ENCODE data around the gene FBXO2. TPM values are rescaled to one million over a fixed set of nuclear protein-coding genes. Genes with fewer than 3 reads are reported as not detected.

The FBXO2 gene
- total and polyA plus RNA-seq, 9 of the 15 experiments (the other 6 are each of a cell fraction or from before 2014, with no cell fraction given), result 0.04 to 1.9 (median 0.27) TPM

DNA sequence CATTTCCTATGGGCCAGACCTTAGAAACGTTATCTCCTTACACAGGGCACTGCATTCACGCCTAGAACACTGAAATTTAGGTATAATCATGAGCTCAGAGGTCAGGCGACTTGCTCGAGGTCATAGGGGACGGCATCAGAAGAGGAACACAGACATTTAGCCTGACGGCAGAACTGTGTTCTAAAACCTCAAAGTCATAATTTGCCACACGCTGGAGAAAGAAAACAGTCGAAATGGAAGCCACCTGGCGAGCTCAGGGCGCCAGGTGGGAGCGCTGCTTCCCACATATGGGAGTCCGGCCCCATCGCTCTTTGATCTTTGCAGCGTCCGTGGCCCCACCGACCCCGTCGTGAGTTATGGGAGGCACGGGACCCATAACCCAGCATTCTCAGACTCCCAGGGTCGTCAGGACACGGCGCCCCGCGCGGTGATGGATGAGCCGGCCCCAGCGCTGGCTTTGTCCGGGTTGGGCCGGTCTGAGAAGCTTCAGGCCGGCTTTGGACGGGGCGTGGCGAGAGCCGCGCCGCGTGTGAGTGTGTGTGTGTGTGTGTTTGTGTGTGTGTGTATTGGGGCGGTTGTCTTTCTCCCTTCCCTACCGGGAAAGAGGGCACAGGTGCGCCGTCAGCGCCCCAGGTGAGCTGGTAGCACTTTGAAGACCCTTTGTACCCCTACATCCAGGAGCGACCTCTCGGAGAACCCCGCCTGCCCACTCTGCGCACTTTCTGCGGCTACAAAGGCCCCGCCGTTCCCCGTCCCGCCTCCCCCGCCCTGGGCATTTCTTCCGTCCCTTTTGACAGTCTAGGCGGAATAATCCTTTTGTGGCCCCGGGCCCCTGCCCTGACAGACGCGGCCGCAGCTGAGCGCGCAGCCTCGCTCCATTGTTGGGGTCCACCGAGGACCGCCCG lies 36.4 kb upstream of the FBXO2 start (continued):
- TF ChIP-seq CXXC5 (CRISPR knock-in tag; IDR thresholded peaks at IDR 0.05), result 0 out of 2 replicates have a peak, but pooled peaks have one; percentile 34
- 0 out of 2 replicates have a peak, but pooled peaks have one; percentile 28 for TF ChIP-seq L3MBTL2 (IDR thresholded peaks at IDR 0.05)
- TF ChIP-seq BHLHE40 (IDR thresholded peaks at IDR 0.05; ENCODE audit: low read length), result peak; percentile 35; the same call in 1 of the 2 replicates
- no peak for TF ChIP-seq SMAD4 (CRISPR knock-in tag; conservative IDR thresholded peaks at IDR 0.05)
- TF ChIP-seq DDX20 (tag; IDR thresholded peaks at IDR 0.05; ENCODE audit: low read depth), result no peak
- TF ChIP-seq MYBL2 (IDR thresholded peaks at IDR 0.05; ENCODE audit: low read depth), result no peak
- no peak for TF ChIP-seq MYBL2 (CRISPR knock-in tag; IDR thresholded peaks at IDR 0.05; ENCODE audit: borderline replicate concordance)
- no peak for TF ChIP-seq ETV6 (IDR thresholded peaks at IDR 0.05; ENCODE audit: borderline replicate concordance in 1 of 2, low read depth in 2 of 2, low read length in 1 of 2)
- TF ChIP-seq ETV6 (CRISPR knock-in tag; IDR thresholded peaks at IDR 0.05; ENCODE audit: borderline replicate concordance), result no peak
- TF ChIP-seq, protein P1, sequence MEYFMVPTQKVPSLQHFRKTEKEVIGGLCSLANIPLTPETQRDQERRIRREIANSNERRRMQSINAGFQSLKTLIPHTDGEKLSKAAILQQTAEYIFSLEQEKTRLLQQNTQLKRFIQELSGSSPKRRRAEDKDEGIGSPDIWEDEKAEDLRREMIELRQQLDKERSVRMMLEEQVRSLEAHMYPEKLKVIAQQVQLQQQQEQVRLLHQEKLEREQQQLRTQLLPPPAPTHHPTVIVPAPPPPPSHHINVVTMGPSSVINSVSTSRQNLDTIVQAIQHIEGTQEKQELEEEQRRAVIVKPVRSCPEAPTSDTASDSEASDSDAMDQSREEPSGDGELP (CRISPR knock-in tag; IDR thresholded peaks at IDR 0.05; ENCODE audit: borderline replicate concordance), result no peak
- no peak for TF ChIP-seq ZNF23 (CRISPR knock-in tag; IDR thresholded peaks at IDR 0.05)
- peak; percentile 36; the same call in 1 of the 2 replicates for TF ChIP-seq SPI1 (IDR thresholded peaks at IDR 0.05; ENCODE audit: borderline replicate concordance, low read depth, low read length)
- no peak for TF ChIP-seq PHF8 (IDR thresholded peaks at IDR 0.05; ENCODE audit: borderline replicate concordance, low read length)
- TF ChIP-seq RFX1 (IDR thresholded peaks at IDR 0.05), result no peak
- TF ChIP-seq, protein P2, sequence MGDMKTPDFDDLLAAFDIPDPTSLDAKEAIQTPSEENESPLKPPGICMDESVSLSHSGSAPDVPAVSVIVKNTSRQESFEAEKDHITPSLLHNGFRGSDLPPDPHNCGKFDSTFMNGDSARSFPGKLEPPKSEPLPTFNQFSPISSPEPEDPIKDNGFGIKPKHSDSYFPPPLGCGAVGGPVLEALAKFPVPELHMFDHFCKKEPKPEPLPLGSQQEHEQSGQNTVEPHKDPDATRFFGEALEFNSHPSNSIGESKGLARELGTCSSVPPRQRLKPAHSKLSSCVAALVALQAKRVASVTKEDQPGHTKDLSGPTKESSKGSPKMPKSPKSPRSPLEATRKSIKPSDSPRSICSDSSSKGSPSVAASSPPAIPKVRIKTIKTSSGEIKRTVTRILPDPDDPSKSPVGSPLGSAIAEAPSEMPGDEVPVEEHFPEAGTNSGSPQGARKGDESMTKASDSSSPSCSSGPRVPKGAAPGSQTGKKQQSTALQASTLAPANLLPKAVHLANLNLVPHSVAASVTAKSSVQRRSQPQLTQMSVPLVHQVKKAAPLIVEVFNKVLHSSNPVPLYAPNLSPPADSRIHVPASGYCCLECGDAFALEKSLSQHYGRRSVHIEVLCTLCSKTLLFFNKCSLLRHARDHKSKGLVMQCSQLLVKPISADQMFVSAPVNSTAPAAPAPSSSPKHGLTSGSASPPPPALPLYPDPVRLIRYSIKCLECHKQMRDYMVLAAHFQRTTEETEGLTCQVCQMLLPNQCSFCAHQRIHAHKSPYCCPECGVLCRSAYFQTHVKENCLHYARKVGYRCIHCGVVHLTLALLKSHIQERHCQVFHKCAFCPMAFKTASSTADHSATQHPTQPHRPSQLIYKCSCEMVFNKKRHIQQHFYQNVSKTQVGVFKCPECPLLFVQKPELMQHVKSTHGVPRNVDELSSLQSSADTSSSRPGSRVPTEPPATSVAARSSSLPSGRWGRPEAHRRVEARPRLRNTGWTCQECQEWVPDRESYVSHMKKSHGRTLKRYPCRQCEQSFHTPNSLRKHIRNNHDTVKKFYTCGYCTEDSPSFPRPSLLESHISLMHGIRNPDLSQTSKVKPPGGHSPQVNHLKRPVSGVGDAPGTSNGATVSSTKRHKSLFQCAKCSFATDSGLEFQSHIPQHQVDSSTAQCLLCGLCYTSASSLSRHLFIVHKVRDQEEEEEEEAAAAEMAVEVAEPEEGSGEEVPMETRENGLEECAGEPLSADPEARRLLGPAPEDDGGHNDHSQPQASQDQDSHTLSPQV (IDR thresholded peaks at IDR 0.05), result peak; percentile 54; the same call in 1 of the 2 replicates

All from K562 (cell line).